Measurements from ENCODE around the gene DDHD1. TPM values are rescaled to one million over a fixed set of nuclear protein-coding genes. Genes with fewer than 3 reads are reported as not detected.

Gene DDHD1
- total RNA-seq, 6 experiments from 2014 or later = 2.7 to 8.4 (median 6.0) TPM

GRCh38 chr14:53128303-53129028, 24.7 kb downstream of the DDHD1 start:
- Histone ChIP-seq H3K9me3 (no peaks in the 10 kb centered on the region), H3K27me3 (no peaks in the 10 kb centered on the region), H3K4me1 (no peaks in the 10 kb centered on the region), H3K36me3 (no peaks in the 10 kb centered on the region), H3K27ac (no peak overlapping the region), H3K4me3 (no peak overlapping the region)
- intact Hi-C loops (cut with DNase I) = no loop called here
- ATAC-seq (no peak), DNase-seq (no peak)
- no peak for TF ChIP-seq POLR2A (IDR thresholded peaks at IDR 0.05)
- no peak for TF ChIP-seq CTCF (IDR thresholded peaks at IDR 0.05)
- no CpG with 5 or more reads among the region's 2 CpGs for WGBS (ENCODE audit: insufficient coverage, low coverage, low lambda C conversion rate, missing lambda C conversion rate)

- 80% methylated on average over 7 of the region's 7 CpGs for WGBS (ENCODE audit: insufficient coverage, low coverage, low lambda C conversion rate, missing lambda C conversion rate)
- no peaks in the 10 kb centered on the region for H3K36me3 ChIP-seq
- ATAC-seq = no peak
Observed at GRCh38 chr14:53127832-53128231, 25.3 kb downstream of the DDHD1 start.

GRCh38 chr14:53127151-53127550, 26.0 kb downstream of the DDHD1 start:
- Histone ChIP-seq H3K27me3 (no peaks in the 10 kb centered on the region), H3K36me3 (no peaks in the 10 kb centered on the region), H3K9me3 (no peaks in the 10 kb centered on the region), H3K4me3 (no peak overlapping the region), H3K27ac (no peak overlapping the region), H3K4me1 (no peaks in the 10 kb centered on the region)
- ATAC-seq = peak in 2 of 4 donors; percentile 32 to 33
- intact Hi-C loops (cut with DNase I) = no loop called here
- TF ChIP-seq CTCF (IDR thresholded peaks at IDR 0.05) (no peak), POLR2A (IDR thresholded peaks at IDR 0.05) (no peak)
- DNase-seq = no peak
- WGBS (ENCODE audit: insufficient coverage, low coverage, low lambda C conversion rate, missing lambda C conversion rate) = 0% methylated on average over 1 of the region's 1 CpG

More at GRCh38 chr14:53127832-53128231, 25.3 kb downstream of the DDHD1 start:
- Histone ChIP-seq H3K4me3 (no peak overlapping the region), H3K9me3 (no peaks in the 10 kb centered on the region), H3K27ac (no peak overlapping the region), H3K4me1 (no peaks in the 10 kb centered on the region), H3K27me3 (no peaks in the 10 kb centered on the region)
- no peak for DNase-seq
- no peak for TF ChIP-seq CTCF (IDR thresholded peaks at IDR 0.05)
- no peak for TF ChIP-seq POLR2A (IDR thresholded peaks at IDR 0.05)
- intact Hi-C loops (cut with DNase I) = no loop called here

GRCh38 chr14:53126731-53127130, 26.4 kb downstream of the DDHD1 start:
- no peak for ATAC-seq
- no peak overlapping the region for H3K4me3 ChIP-seq
- no peaks in the 10 kb centered on the region for H3K27me3 ChIP-seq
- H3K36me3 ChIP-seq = no peaks in the 10 kb centered on the region
- no peaks in the 10 kb centered on the region for H3K4me1 ChIP-seq
- no peak overlapping the region for H3K27ac ChIP-seq
- H3K9me3 ChIP-seq = no peaks in the 10 kb centered on the region
- intact Hi-C loops (cut with DNase I) = no loop called here
- WGBS (ENCODE audit: insufficient coverage, low coverage, low lambda C conversion rate, missing lambda C conversion rate) = 27% methylated on average over 6 of the region's 6 CpGs
- no peak for TF ChIP-seq CTCF (IDR thresholded peaks at IDR 0.05)
- no peak for TF ChIP-seq POLR2A (IDR thresholded peaks at IDR 0.05)
- no peak for DNase-seq

All from right lobe of liver (tissue), 6 donors.